GM18858 (cell line): ENCODE results near the gene RSBN1L.
"Not testable (repeated sequence)": the region's sequence is repeated elsewhere in the genome, so short reads cannot be mapped to it uniquely, and the experiment has no call there.

Source experiments
- ATAC-seq: cut with Tn5 transposase; IDR thresholded peaks from one replicate; pipeline ENCODE4 v1.9.1; 2021; ENCODE audit not compliant: unreplicated experiment

RSBN1L gene

GRCh38 chr7:77687100-77687746 lies 9.0 kb upstream of the RSBN1L start:
- ATAC-seq = no peak

DNA sequence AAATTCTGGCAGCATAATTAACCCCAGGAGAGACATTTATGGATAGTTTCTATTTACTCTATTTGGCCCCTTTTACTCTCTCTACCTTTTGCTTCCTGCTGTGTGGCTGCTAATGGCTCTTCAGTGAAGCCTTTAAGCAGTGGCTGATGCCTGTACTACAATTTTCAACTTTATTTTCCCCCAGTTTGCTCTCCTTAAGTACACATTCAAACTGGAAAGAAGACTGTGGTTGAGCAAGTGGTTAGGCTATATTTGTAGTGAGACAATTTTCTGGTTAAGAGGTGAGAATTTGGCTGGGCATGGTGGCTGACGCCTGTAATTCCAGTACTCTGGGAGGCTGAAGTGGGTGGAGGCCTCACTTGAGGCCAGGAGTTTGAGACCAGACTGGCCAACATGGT lies 8.5 kb upstream of the RSBN1L start:
- ATAC-seq = no peak

- ATAC-seq = no peak
These were observed 6.0 kb upstream of the RSBN1L start for GRCh38 chr7:77690289-77690688.

DNA sequence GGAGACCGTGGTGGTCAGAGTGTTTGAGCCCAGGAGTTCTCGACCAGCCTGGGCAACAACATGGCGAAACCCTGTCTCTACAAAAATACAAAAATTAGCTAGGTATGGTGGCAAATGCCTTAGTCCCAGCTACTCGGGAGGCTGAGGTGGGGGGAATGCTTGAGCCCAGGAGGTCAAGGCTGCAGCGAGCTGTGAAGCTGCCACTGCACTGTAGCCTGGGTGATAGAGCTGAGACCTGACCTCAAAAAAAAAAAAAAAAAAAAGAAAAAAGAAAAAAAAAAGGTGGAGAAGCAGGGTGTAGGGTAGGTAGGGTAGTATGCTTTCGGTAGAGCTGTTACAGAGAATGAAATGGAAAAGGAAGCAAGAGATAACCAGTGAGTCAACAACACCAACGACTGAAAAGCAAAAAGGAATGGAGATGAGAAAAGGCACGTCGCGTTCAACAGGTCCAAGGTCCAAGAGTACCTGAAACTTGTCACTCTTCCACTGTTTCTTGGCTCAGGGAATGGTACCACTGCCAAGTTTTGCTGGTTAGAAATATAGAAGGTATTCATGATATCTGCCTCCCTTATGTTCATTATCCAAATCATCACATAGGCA lies 4.3 kb upstream of the RSBN1L start:
- ATAC-seq = no peak

- ATAC-seq = no peak
These were observed 2.3 kb upstream of the RSBN1L start for GRCh38 chr7:77693830-77694583.

DNA sequence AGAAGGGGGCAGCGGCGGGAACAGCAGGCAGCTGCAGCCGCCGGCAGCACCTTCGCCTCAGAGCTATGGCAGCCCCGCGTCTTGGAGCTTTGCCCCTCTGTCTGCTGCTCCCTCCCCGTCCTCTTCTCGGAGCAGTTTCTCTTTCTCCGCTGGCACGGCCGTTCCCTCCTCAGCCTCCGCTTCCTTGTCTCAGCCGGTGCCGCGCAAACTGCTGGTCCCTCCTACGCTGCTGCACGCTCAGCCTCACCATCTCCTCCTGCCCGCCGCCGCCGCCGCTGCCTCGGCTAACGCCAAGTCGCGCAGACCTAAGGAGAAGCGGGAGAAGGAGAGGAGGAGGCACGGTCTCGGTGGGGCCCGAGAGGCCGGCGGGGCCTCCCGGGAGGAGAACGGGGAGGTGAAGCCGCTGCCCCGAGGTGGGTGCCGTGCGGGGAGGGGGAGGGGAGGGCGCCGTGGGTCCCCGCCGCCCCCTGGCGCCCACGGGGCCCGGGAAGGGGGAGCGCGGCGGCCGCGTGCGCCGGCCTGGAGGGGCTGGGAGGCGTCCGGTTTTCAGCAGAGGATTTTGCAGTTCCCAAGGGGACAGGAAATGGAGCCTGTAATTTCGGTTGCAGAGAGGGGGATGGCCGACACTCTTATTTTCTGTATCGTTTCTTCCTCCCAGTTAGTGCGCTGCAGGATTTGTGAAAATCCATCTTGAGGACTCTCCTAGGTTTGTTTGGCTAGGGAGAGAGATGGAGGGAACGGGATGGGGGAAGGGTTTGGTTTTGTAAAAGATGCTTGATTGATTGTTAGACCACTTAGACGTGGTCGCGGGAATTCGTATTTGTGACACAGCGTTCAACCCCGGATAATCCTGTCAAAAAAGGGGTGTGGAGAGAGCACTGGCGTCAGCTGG lies 630 bp downstream of the RSBN1L start:
- ATAC-seq = peak; percentile 2

DNA sequence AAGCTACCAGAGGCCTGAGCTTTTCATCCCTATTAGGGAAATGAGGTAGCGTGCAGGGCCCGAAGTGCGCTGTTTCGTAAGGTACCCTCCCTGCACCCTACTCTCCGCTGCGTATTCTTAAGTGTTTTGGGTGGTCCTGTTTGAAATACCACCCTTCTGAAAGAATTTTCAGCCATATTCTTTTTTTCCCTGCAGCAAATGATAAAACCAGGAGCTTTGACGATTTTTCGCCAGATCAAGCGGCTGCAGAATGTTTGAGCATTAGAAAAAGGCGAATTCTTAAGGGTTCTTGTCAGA lies 1.2 kb downstream of the RSBN1L start:
- no peak for ATAC-seq

DNA sequence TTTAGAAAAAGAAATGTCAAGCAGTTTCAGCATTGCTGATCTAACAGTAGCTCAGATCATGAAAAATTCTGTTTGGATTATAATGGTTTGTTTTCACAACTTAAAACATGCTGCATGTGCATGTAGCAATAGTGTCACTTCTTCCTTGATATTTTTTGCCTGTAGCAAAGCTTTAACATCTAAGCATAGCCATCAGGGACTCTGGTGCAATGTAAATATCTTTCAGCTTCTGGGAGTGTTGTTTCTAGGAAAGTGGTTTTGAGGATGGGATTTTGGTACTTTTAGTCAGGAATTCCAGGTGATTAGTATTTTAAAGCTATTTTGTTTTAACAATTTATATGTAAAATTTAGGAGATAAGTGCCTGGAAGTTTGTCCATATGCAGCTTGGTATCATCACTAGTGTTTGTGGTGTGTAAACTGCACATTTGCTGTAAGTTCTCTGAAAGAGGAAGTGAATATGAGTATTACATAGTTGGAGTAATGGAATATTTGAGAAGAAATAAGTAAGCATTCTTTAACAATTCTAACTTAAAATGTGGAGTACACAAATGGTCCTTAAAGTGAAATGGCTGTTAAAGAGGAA lies 1.9 kb downstream of the RSBN1L start:
- ATAC-seq = no peak

DNA sequence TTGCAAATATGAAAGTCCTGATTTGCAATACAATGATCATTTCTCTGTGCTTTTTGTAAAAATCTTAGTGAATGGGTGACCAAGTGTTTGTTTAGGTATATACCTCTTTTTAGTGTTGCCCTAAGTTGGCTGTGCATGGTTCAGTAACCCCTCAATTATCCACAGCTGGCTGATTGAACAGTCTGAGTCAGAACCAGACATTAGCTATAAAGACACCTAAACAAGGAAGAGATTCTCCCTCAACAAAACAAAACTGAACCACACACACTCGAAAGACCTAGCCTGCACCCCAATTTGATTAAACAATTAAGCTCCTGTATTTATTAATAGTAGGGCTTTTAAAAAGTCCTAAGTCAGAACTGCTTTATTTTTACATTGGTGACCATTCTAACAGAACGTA lies 2.8 kb downstream of the RSBN1L start:
- ATAC-seq = peak; percentile 37

- ATAC-seq = no peak
These were observed 6.3 kb downstream of the RSBN1L start for GRCh38 chr7:77702513-77702912.

DNA sequence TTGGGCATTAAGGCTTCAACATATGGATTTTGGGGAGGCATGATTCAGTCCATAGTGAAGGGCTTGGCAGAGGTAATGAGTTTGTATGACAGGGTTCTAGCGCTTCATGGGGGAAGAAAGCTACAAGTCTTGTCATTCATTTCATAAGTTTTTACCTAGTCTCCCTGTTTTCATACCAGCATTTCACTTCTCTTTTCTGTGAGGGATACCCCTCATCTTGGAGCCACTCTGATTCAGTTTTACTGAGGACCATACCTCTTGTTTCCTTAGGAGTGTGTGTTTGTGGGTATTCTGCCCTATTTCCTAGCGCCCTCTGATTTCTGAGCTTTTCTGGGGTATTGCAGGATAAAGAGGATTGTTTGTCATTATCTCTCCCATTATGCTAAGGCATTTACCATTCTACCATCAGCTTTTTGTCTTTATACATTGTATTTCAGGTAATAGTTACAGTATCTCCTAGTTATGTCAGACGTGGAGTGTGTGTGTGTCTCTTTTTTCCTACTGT lies 6.8 kb downstream of the RSBN1L start:
- no peak for ATAC-seq

GRCh38 chr7:77703669-77704068 lies 7.4 kb downstream of the RSBN1L start:
- ATAC-seq = not testable (repeated sequence)

DNA sequence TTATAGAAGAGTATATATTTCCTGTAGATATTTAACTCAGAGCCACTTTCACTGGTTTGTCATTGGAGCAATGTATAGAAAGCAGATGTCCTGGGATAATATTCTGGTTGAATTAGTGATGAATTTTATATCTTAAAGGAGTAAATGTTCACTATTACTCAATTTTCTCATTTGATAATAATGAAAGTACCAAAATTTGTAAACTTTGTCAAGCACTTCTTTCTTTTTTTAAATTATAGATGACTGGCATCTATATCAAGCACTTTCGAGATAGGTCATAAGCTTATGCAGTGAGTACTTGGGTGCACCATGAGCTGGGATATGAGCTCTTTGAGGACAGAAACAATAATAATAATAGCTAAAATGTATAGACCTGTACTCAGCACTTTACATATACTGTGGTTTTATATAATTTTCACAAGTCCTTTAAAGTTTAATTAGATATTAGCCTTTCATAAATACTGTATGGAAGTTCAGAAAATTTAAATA lies 11.3 kb downstream of the RSBN1L start:
- no peak for ATAC-seq

DNA sequence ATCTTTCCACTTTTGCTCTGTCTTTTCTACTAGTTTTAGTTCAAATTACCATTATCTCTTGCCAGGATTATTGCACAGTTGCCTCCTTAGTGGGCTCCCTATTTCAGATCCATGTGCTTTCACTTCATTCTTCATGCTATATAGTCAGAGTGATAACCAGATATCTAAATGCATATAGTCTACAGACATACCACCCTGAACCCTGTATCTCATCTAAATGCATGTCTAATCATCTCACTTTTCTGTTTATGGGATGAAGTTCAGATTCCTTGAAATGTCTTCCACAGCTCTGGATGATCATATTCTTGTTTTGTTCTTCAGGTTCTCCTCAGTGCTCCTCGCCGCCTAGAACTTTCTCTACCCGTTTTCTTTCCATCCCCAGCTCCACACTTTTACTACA lies 13.8 kb downstream of the RSBN1L start:
- no peak for ATAC-seq

GRCh38 chr7:77710861-77711260 lies 14.6 kb downstream of the RSBN1L start:
- no peak for ATAC-seq

GRCh38 chr7:77714195-77714594 lies 17.9 kb downstream of the RSBN1L start:
- no peak for ATAC-seq

GRCh38 chr7:77714931-77715330 lies 18.7 kb downstream of the RSBN1L start:
- not testable (repeated sequence) for ATAC-seq

DNA sequence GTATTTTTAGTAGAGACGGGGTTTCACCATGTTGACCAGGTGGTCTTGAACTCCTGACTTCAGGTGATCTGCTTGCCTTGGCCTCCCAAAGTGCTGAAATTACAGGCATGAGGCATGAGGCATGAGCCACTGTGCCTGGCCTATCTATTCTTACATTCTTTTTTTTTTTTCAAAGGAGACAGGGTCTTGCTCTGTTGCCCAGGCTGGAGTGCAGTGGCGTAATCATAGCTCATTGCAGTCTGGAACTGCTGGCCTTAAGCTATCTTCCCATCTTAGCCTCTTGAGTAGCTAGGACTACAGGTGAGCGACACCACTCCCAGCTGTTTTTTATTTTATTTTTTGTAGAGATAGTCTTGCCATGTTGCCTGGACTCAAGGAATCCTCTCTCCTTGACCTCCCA lies 20.5 kb downstream of the RSBN1L start:
- ATAC-seq = no peak

DNA sequence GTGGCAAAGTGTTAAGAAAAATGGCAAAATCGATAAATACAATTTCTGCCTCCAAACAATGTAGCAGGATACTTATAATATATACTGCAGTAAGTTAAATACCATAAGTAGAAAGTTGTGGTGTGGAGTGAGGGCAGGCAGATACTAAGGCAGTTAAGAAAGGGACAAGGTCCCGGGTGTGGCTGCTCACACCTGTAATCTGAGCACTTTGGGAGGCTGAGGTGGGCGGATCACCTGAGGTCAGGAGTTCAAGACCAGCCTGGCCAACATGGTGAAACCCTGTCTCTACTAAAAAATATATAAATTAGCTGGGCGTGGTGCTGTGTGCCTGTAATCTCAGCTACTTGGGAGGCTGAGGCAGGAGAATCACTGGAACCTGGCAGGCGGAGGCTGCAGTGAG lies 21.3 kb downstream of the RSBN1L start:
- not testable (repeated sequence) for ATAC-seq

GRCh38 chr7:77727527-77727926 lies 31.3 kb downstream of the RSBN1L start:
- ATAC-seq = no peak
